ENCODE measurements around the gene DIAPH3.

DIAPH3 gene

GRCh38 chr13:59885076-59885475 is 278.7 kb downstream of the DIAPH3 start:
- Histone ChIP-seq H3K27ac (ENCODE audit: low read length) (no peak overlapping the region), H3K36me3 (ENCODE audit: control insufficient read depth in 1 of 2, insufficient read depth in 2 of 2, low read length in 2 of 2) (no peaks in the 10 kb centered on the region), H3K9me3 (ENCODE audit: control insufficient read depth in 1 of 2, low read length in 2 of 2) (no peaks in the 10 kb centered on the region), H3K27me3 (ENCODE audit: low read depth, low read length) (no peaks in the 10 kb centered on the region), H3K4me1 (ENCODE audit: control insufficient read depth in 1 of 2, insufficient read depth in 2 of 2, low read length in 2 of 2) (no peaks in the 10 kb centered on the region), H3K4me3 (ENCODE audit: low read depth in 1 of 2, low read length in 2 of 2) (no peak overlapping the region)

DNA sequence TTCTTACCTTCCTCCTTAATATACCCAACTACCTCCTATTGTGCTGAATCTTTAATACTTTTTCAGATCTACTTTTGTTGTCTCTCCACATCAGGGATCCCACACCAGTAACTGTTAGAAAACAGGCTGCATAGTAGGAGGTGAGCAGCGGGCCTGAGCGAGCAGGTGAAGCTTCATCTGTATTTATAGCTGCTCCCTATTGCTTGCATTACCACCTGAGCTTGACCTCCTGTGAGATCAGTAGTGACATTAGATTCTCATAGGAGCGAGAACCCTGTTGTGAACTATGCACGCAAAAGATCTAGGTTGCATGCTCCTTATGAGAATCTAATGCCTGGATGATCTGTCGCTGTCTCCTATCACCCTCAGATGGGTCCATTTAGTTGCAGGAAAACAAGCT is 279.8 kb downstream of the DIAPH3 start:
- H3K36me3 ChIP-seq (ENCODE audit: control insufficient read depth in 1 of 2, insufficient read depth in 2 of 2, low read length in 2 of 2) = no peaks in the 10 kb centered on the region
- no peak overlapping the region for H3K4me3 ChIP-seq (ENCODE audit: low read depth in 1 of 2, low read length in 2 of 2)
- H3K27ac ChIP-seq (ENCODE audit: low read length) = no peak overlapping the region
- H3K4me1 ChIP-seq (ENCODE audit: control insufficient read depth in 1 of 2, insufficient read depth in 2 of 2, low read length in 2 of 2) = no peaks in the 10 kb centered on the region
- H3K27me3 ChIP-seq (ENCODE audit: low read depth, low read length) = no peaks in the 10 kb centered on the region
- H3K9me3 ChIP-seq (ENCODE audit: control insufficient read depth in 1 of 2, low read length in 2 of 2) = no peaks in the 10 kb centered on the region

DNA sequence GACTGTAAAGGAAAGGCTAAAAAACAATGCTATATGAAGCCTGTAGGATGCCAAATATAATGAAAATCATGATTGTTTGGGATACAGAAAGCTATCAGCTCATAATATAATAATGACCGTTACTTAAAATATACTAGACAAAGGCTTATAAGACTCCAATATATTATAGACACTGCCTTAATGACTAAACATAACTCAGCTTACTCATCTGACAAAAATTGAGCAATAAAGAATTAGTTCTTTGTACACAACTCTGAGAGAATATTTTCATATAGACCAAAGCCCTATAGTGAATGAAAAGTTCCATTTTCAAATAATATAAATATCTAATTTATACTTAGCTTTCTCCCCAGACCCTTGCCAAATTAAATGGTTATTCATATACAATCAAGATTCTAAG is 283.3 kb downstream of the DIAPH3 start:
- no peaks in the 10 kb centered on the region for H3K27me3 ChIP-seq (ENCODE audit: low read depth, low read length)
- no peaks in the 10 kb centered on the region for H3K4me1 ChIP-seq (ENCODE audit: control insufficient read depth in 1 of 2, insufficient read depth in 2 of 2, low read length in 2 of 2)
- H3K4me3 ChIP-seq (ENCODE audit: low read depth in 1 of 2, low read length in 2 of 2) = no peak overlapping the region
- no peaks in the 10 kb centered on the region for H3K36me3 ChIP-seq (ENCODE audit: control insufficient read depth in 1 of 2, insufficient read depth in 2 of 2, low read length in 2 of 2)
- no peak overlapping the region for H3K27ac ChIP-seq (ENCODE audit: low read length)
- H3K9me3 ChIP-seq (ENCODE audit: control insufficient read depth in 1 of 2, low read length in 2 of 2) = no peaks in the 10 kb centered on the region

DNA sequence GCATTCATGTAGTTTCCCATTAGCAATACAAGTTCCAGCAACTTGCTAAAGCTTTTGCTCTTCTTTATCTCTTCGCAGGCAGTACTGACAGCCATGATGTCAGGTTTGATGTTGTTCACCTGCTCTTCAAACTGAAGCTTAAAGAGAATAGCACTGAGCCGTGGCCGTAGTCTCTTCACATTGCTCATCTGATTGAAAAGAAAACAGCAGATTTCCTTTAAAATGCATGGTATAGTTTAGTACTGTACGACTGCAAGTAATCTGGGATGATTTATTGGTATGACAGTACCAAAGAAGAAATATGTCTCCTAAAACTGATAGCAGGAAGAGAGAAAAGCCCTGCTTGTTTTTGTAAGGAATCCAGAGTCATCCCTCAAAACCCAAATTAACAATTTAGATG is 284.4 kb downstream of the DIAPH3 start:
- no peaks in the 10 kb centered on the region for H3K36me3 ChIP-seq (ENCODE audit: control insufficient read depth in 1 of 2, insufficient read depth in 2 of 2, low read length in 2 of 2)
- no peaks in the 10 kb centered on the region for H3K27me3 ChIP-seq (ENCODE audit: low read depth, low read length)
- H3K9me3 ChIP-seq (ENCODE audit: control insufficient read depth in 1 of 2, low read length in 2 of 2) = no peaks in the 10 kb centered on the region
- H3K27ac ChIP-seq (ENCODE audit: low read length) = no peak overlapping the region
- no peak overlapping the region for H3K4me3 ChIP-seq (ENCODE audit: low read depth in 1 of 2, low read length in 2 of 2)
- H3K4me1 ChIP-seq (ENCODE audit: control insufficient read depth in 1 of 2, insufficient read depth in 2 of 2, low read length in 2 of 2) = no peaks in the 10 kb centered on the region

DNA sequence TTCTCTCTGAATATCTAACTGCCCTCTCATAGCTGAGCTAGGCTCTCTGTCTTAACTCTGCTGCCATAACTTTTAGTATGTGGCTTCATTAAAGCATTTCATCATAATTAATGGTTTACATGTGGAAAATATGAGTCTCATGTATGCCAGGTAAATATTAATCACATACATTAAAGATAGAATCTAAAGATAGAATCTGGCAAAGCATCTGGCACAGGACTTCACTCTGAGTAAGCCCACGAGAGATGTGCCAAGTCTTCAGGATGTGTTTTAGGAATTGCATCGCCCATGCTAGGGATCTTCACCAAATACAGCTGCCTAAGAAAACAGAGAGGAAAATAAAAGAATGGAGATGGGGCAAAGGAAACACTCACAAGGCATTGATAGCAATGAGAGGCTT is 285.8 kb downstream of the DIAPH3 start:
- H3K27ac ChIP-seq (ENCODE audit: low read length) = no peak overlapping the region
- no peaks in the 10 kb centered on the region for H3K4me1 ChIP-seq (ENCODE audit: control insufficient read depth in 1 of 2, insufficient read depth in 2 of 2, low read length in 2 of 2)
- H3K27me3 ChIP-seq (ENCODE audit: low read depth, low read length) = no peaks in the 10 kb centered on the region
- H3K36me3 ChIP-seq (ENCODE audit: control insufficient read depth in 1 of 2, insufficient read depth in 2 of 2, low read length in 2 of 2) = no peaks in the 10 kb centered on the region
- H3K4me3 ChIP-seq (ENCODE audit: low read depth in 1 of 2, low read length in 2 of 2) = no peak overlapping the region
- no peaks in the 10 kb centered on the region for H3K9me3 ChIP-seq (ENCODE audit: control insufficient read depth in 1 of 2, low read length in 2 of 2)

- H3K9me3 ChIP-seq (ENCODE audit: control insufficient read depth in 1 of 2, low read length in 2 of 2) = no peaks in the 10 kb centered on the region
- no peak overlapping the region for H3K4me3 ChIP-seq (ENCODE audit: low read depth in 1 of 2, low read length in 2 of 2)
- H3K36me3 ChIP-seq (ENCODE audit: control insufficient read depth in 1 of 2, insufficient read depth in 2 of 2, low read length in 2 of 2) = no peaks in the 10 kb centered on the region
- H3K4me1 ChIP-seq (ENCODE audit: control insufficient read depth in 1 of 2, insufficient read depth in 2 of 2, low read length in 2 of 2) = no peaks in the 10 kb centered on the region
- H3K27me3 ChIP-seq (ENCODE audit: low read depth, low read length) = no peaks in the 10 kb centered on the region
- no peak overlapping the region for H3K27ac ChIP-seq (ENCODE audit: low read length)
These were observed 288.8 kb downstream of the DIAPH3 start for GRCh38 chr13:59874973-59875372.

DNA sequence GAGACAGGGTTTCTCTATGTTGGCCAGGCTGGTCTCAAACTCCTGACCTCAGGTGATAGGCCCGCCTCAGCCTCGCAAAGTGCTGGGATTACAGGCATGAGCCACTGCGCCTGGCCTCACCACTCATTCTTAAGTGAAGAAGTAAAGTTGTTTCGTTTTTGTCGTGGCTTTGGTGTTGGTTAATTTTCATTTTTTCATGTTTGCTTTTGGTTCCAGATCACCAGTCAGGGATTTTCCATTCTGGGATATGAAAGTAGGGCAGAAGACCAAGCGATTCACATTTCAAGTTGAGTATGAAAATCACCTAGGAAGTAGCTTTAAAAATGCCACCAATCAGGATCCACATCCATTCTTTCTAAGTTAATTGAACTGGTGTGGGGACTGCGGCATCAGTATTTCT is 289.9 kb downstream of the DIAPH3 start:
- no peaks in the 10 kb centered on the region for H3K27me3 ChIP-seq (ENCODE audit: low read depth, low read length)
- H3K4me3 ChIP-seq (ENCODE audit: low read depth in 1 of 2, low read length in 2 of 2) = no peak overlapping the region
- no peak overlapping the region for H3K27ac ChIP-seq (ENCODE audit: low read length)
- H3K36me3 ChIP-seq (ENCODE audit: control insufficient read depth in 1 of 2, insufficient read depth in 2 of 2, low read length in 2 of 2) = no peaks in the 10 kb centered on the region
- no peaks in the 10 kb centered on the region for H3K4me1 ChIP-seq (ENCODE audit: control insufficient read depth in 1 of 2, insufficient read depth in 2 of 2, low read length in 2 of 2)
- no peaks in the 10 kb centered on the region for H3K9me3 ChIP-seq (ENCODE audit: control insufficient read depth in 1 of 2, low read length in 2 of 2)

GRCh38 chr13:59873309-59873708 is 290.4 kb downstream of the DIAPH3 start:
- no peaks in the 10 kb centered on the region for H3K9me3 ChIP-seq (ENCODE audit: control insufficient read depth in 1 of 2, low read length in 2 of 2)
- no peak overlapping the region for H3K4me3 ChIP-seq (ENCODE audit: low read depth in 1 of 2, low read length in 2 of 2)
- H3K27ac ChIP-seq (ENCODE audit: low read length) = no peak overlapping the region
- H3K36me3 ChIP-seq (ENCODE audit: control insufficient read depth in 1 of 2, insufficient read depth in 2 of 2, low read length in 2 of 2) = no peaks in the 10 kb centered on the region
- no peaks in the 10 kb centered on the region for H3K27me3 ChIP-seq (ENCODE audit: low read depth, low read length)
- H3K4me1 ChIP-seq (ENCODE audit: control insufficient read depth in 1 of 2, insufficient read depth in 2 of 2, low read length in 2 of 2) = no peaks in the 10 kb centered on the region

GRCh38 chr13:59867867-59868266 is 295.9 kb downstream of the DIAPH3 start:
- Histone ChIP-seq H3K4me1 (ENCODE audit: control insufficient read depth in 1 of 2, insufficient read depth in 2 of 2, low read length in 2 of 2) (no peaks in the 10 kb centered on the region), H3K9me3 (ENCODE audit: control insufficient read depth in 1 of 2, low read length in 2 of 2) (no peaks in the 10 kb centered on the region), H3K27me3 (ENCODE audit: low read depth, low read length) (no peaks in the 10 kb centered on the region), H3K4me3 (ENCODE audit: low read depth in 1 of 2, low read length in 2 of 2) (no peak overlapping the region), H3K36me3 (ENCODE audit: control insufficient read depth in 1 of 2, insufficient read depth in 2 of 2, low read length in 2 of 2) (no peaks in the 10 kb centered on the region), H3K27ac (ENCODE audit: low read length) (no peak overlapping the region)

GRCh38 chr13:59865398-59865797 is 298.3 kb downstream of the DIAPH3 start:
- H3K27me3 ChIP-seq (ENCODE audit: low read depth, low read length) = no peaks in the 10 kb centered on the region
- no peak overlapping the region for H3K4me3 ChIP-seq (ENCODE audit: low read depth in 1 of 2, low read length in 2 of 2)
- H3K9me3 ChIP-seq (ENCODE audit: control insufficient read depth in 1 of 2, low read length in 2 of 2) = no peaks in the 10 kb centered on the region
- no peaks in the 10 kb centered on the region for H3K4me1 ChIP-seq (ENCODE audit: control insufficient read depth in 1 of 2, insufficient read depth in 2 of 2, low read length in 2 of 2)
- H3K27ac ChIP-seq (ENCODE audit: low read length) = no peak overlapping the region
- no peaks in the 10 kb centered on the region for H3K36me3 ChIP-seq (ENCODE audit: control insufficient read depth in 1 of 2, insufficient read depth in 2 of 2, low read length in 2 of 2)

DNA sequence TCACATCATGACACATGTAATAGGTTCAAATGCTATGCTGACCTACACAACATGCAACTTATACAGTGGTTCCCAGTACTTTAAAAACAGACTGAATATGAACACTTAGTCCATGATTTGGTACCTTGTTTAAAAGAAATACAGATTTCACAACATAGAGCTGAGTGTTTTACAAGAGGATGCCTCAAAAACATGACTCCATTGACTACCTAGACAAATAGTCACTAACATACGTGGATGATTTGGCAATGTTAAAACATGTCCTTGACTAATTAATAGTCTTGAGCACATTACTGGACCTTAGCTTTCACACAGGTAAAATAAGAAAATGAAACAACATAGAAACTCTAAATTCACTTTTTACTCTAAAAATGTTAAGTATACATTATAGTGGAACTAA is 300.1 kb downstream of the DIAPH3 start:
- no peaks in the 10 kb centered on the region for H3K27me3 ChIP-seq (ENCODE audit: low read depth, low read length)
- no peak overlapping the region for H3K4me3 ChIP-seq (ENCODE audit: low read depth in 1 of 2, low read length in 2 of 2)
- no peaks in the 10 kb centered on the region for H3K4me1 ChIP-seq (ENCODE audit: control insufficient read depth in 1 of 2, insufficient read depth in 2 of 2, low read length in 2 of 2)
- no peaks in the 10 kb centered on the region for H3K9me3 ChIP-seq (ENCODE audit: control insufficient read depth in 1 of 2, low read length in 2 of 2)
- H3K27ac ChIP-seq (ENCODE audit: low read length) = no peak overlapping the region
- H3K36me3 ChIP-seq (ENCODE audit: control insufficient read depth in 1 of 2, insufficient read depth in 2 of 2, low read length in 2 of 2) = no peaks in the 10 kb centered on the region

- Histone ChIP-seq H3K27me3 (ENCODE audit: low read depth, low read length) (no peaks in the 10 kb centered on the region), H3K4me3 (ENCODE audit: low read depth in 1 of 2, low read length in 2 of 2) (no peak overlapping the region), H3K9me3 (ENCODE audit: control insufficient read depth in 1 of 2, low read length in 2 of 2) (no peaks in the 10 kb centered on the region), H3K36me3 (ENCODE audit: control insufficient read depth in 1 of 2, insufficient read depth in 2 of 2, low read length in 2 of 2) (no peaks in the 10 kb centered on the region), H3K27ac (ENCODE audit: low read length) (no peak overlapping the region), H3K4me1 (ENCODE audit: control insufficient read depth in 1 of 2, insufficient read depth in 2 of 2, low read length in 2 of 2) (no peaks in the 10 kb centered on the region)
These were observed 302.1 kb downstream of the DIAPH3 start for GRCh38 chr13:59861676-59862075.
